ENCODE data around the gene CYB5RL. TPM values are rescaled to one million over a fixed set of nuclear protein-coding genes. Genes with fewer than 3 reads are reported as not detected.

CYB5RL gene
- total and polyA plus RNA-seq, 2 of the 13 experiments (the other 11 are each of a cell fraction or from before 2014, with no cell fraction given), result 3.7 to 5.0 TPM

DNA sequence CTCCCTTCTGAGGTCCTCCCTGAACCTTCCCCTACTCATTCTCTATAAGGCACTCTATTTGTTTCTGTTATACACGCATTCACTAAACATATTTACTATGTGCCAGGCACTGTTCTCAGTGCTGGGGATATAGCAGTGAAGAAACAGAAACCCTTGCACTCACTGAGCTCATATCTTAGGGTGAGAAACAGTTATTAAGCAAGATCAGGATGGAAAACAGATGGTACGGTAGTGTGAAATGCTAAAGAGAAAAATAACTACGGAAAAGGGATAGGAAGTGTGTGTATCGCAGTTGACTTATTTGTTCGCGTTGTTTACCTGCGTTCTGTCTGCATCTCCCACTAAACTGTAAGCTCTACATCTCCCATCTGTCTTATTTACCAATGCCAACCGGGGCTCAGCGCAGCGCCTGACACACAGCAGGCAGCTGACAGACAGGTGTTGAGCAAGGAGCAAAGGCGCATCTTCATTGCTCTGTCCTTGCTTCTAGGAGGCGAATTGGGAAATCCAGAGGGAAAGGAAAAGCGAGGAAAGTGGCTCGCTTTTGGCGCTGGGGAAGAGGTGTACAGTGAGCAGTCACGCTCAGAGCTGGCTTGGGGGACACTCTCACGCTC, 572 bp downstream of the CYB5RL start (continued):
- 0 out of 2 replicates have a peak, but pooled peaks have one; percentile 28 for TF ChIP-seq ZNF512B (CRISPR knock-in tag; IDR thresholded peaks at IDR 0.05; ENCODE audit: borderline replicate concordance)
- TF ChIP-seq ZNF383 (CRISPR knock-in tag; IDR thresholded peaks at IDR 0.05; ENCODE audit: borderline replicate concordance), result no peak
- TF ChIP-seq AKAP8 (CRISPR knock-in tag; IDR thresholded peaks at IDR 0.05), result no peak
- TF ChIP-seq RBM39 (IDR thresholded peaks at IDR 0.05; ENCODE audit: low read depth, low read length, poor library complexity, severe bottlenecking), result no peak
- no peak for TF ChIP-seq SP2 (CRISPR knock-in tag; IDR thresholded peaks at IDR 0.05)
- TF ChIP-seq GTF3A (CRISPR knock-in tag; conservative IDR thresholded peaks at IDR 0.05), result no peak
- TF ChIP-seq AGO2 (optimal IDR thresholded peaks at IDR 0.05; ENCODE audit: low read depth, low read length), result no peak
- TF ChIP-seq ZNF318 (CRISPR knock-in tag; IDR thresholded peaks at IDR 0.05), result no peak
- TF ChIP-seq POLR2G (IDR thresholded peaks at IDR 0.05; ENCODE audit: low read depth, low read length), result no peak
- no peak for TF ChIP-seq ZFP36L1 (CRISPR knock-in tag; IDR thresholded peaks at IDR 0.05)
- TF ChIP-seq, protein P1, sequence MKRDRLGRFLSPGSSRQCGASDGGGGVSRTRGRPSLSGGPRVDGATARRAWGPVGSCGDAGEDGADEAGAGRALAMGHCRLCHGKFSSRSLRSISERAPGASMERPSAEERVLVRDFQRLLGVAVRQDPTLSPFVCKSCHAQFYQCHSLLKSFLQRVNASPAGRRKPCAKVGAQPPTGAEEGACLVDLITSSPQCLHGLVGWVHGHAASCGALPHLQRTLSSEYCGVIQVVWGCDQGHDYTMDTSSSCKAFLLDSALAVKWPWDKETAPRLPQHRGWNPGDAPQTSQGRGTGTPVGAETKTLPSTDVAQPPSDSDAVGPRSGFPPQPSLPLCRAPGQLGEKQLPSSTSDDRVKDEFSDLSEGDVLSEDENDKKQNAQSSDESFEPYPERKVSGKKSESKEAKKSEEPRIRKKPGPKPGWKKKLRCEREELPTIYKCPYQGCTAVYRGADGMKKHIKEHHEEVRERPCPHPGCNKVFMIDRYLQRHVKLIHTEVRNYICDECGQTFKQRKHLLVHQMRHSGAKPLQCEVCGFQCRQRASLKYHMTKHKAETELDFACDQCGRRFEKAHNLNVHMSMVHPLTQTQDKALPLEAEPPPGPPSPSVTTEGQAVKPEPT (CRISPR knock-in tag; IDR thresholded peaks at IDR 0.05; ENCODE audit: low read depth), result no peak
- TF ChIP-seq ZFP36L2 (CRISPR knock-in tag; IDR thresholded peaks at IDR 0.05), result no peak
- TF ChIP-seq ZNF75D (CRISPR knock-in tag; IDR thresholded peaks at IDR 0.05; ENCODE audit: borderline replicate concordance), result no peak
- TF ChIP-seq ZNF616 (CRISPR knock-in tag; IDR thresholded peaks at IDR 0.05; ENCODE audit: low read depth), result no peak
- TF ChIP-seq ZNF772 (CRISPR knock-in tag; IDR thresholded peaks at IDR 0.05), result no peak
- no peak for TF ChIP-seq PHF8 (CRISPR knock-in tag; IDR thresholded peaks at IDR 0.05)
- peak; percentile 24; the same call in 1 of the 2 replicates for TF ChIP-seq NR2C2 (CRISPR knock-in tag; IDR thresholded peaks at IDR 0.05; ENCODE audit: borderline replicate concordance)
